ENCODE results near the gene CORO1C.

- no peak for TF ChIP-seq CTCF (IDR thresholded peaks at IDR 0.05)
- no peak for TF ChIP-seq POLR2A (IDR thresholded peaks at IDR 0.05)
These were observed 95.1 kb downstream of the CORO1C start for GRCh38 chr12:108635997-108636808.

Data from right lobe of liver (tissue), 4 donors.